ENCODE data around the gene ZNF283. TPM values are rescaled to one million over a fixed set of nuclear protein-coding genes. Genes with fewer than 3 reads are reported as not detected.
"Not testable (repeated sequence)": the region's sequence is repeated elsewhere in the genome, so short reads cannot be mapped to it uniquely, and the experiment has no call there.

The ZNF283 gene
- total RNA-seq, 1 donor from 2014 or later = 12.7 TPM

GRCh38 chr19:43812259-43812658 is 14.9 kb upstream of the ZNF283 start:
- no peak for ATAC-seq
- no peak for TF ChIP-seq CTCF (IDR thresholded peaks at IDR 0.05)
- H3K4me3 ChIP-seq = no peak overlapping the region

GRCh38 chr19:43812688-43813087 is 14.4 kb upstream of the ZNF283 start:
- Histone ChIP-seq H3K36me3 (no peaks in the 10 kb centered on the region), H3K9me3 (no peaks in the 10 kb centered on the region), H3K27me3 (ENCODE audit: low read depth) (no peaks in the 10 kb centered on the region), H3K4me1 (no peaks in the 10 kb centered on the region), H3K4me3 (no peak overlapping the region), H3K27ac (no peak overlapping the region)
- peak in 1 of 2 donors; percentile 46 for ATAC-seq
- DNase-seq = no peak
- intact Hi-C loops (cut with DNase I) = no loop called here
- TF ChIP-seq CTCF (IDR thresholded peaks at IDR 0.05) = no peak

More at GRCh38 chr19:43812259-43812658, 14.9 kb upstream of the ZNF283 start:
- Histone ChIP-seq H3K27ac (no peak overlapping the region), H3K36me3 (no peaks in the 10 kb centered on the region), H3K4me1 (no peaks in the 10 kb centered on the region), H3K27me3 (ENCODE audit: low read depth) (no peaks in the 10 kb centered on the region), H3K9me3 (no peaks in the 10 kb centered on the region)
- intact Hi-C loops (cut with DNase I) = no loop called here
- DNase-seq = no peak

GRCh38 chr19:43814663-43815352 is 12.3 kb upstream of the ZNF283 start:
- ATAC-seq = no peak
- no peak overlapping the region for H3K4me3 ChIP-seq

GRCh38 chr19:43817454-43817853 is 9.7 kb upstream of the ZNF283 start:
- ATAC-seq; H3K4me3 ChIP-seq; H3K9me3 ChIP-seq; DNase-seq; H3K36me3 ChIP-seq; H3K27ac ChIP-seq; H3K4me1 ChIP-seq; intact Hi-C loops (cut with DNase I): not testable (repeated sequence)
- peaks cover 14% of the 10 kb centered on the region for H3K27me3 ChIP-seq (ENCODE audit: low read depth)

More at GRCh38 chr19:43814663-43815352, 12.3 kb upstream of the ZNF283 start:
- peaks cover 5% of the 10 kb centered on the region for H3K27me3 ChIP-seq (ENCODE audit: low read depth)
- H3K36me3 ChIP-seq = no peaks in the 10 kb centered on the region
- no peak overlapping the region for H3K27ac ChIP-seq
- DNase-seq = no peak
- intact Hi-C loops (cut with DNase I) = no loop called here
- H3K4me1 ChIP-seq = no peaks in the 10 kb centered on the region
- H3K9me3 ChIP-seq = no peaks in the 10 kb centered on the region
- no peak for TF ChIP-seq CTCF (IDR thresholded peaks at IDR 0.05)

GRCh38 chr19:43818500-43818899 is 8.6 kb upstream of the ZNF283 start:
- Histone ChIP-seq H3K36me3 (no peaks in the 10 kb centered on the region), H3K27ac (no peak overlapping the region), H3K27me3 (ENCODE audit: low read depth) (peaks cover 14% of the 10 kb centered on the region), H3K4me1 (no peaks in the 10 kb centered on the region), H3K4me3 (no peak overlapping the region), H3K9me3 (no peaks in the 10 kb centered on the region)
- intact Hi-C loops (cut with DNase I) = no loop called here
- no peak for TF ChIP-seq CTCF (IDR thresholded peaks at IDR 0.05)
- no peak for DNase-seq
- ATAC-seq = no peak

- Histone ChIP-seq H3K9me3 (no peaks in the 10 kb centered on the region), H3K27ac (no peak overlapping the region), H3K27me3 (ENCODE audit: low read depth) (peaks cover 14% of the 10 kb centered on the region), H3K36me3 (no peaks in the 10 kb centered on the region), H3K4me1 (no peaks in the 10 kb centered on the region), H3K4me3 (peak overlapping the region; percentile 53)
- intact Hi-C loops (cut with DNase I) = no loop called here
- ATAC-seq (peak; percentile 52 to 66), DNase-seq (peak; percentile 60)
- no peak for TF ChIP-seq CTCF (IDR thresholded peaks at IDR 0.05)
Observed at GRCh38 chr19:43820098-43820883, 6.8 kb upstream of the ZNF283 start.
